Measurements from ENCODE around the gene CD276.
"Not testable (repeated sequence)": the region's sequence is repeated elsewhere in the genome, so short reads cannot be mapped to it uniquely, and the experiment has no call there.

The CD276 gene

GRCh38 chr15:73714695-73715301 is 30.6 kb downstream of the CD276 start:
- Mint-ChIP-seq H3K27me3 (peaks cover 5% of the 10 kb centered on the region), H3K4me3 (no peak overlapping the region), H3K36me3 (no peaks in the 10 kb centered on the region), H3K27ac (no peak overlapping the region), H3K9me3 (ENCODE audit: low read depth) (no peaks in the 10 kb centered on the region), H3K4me1 (ENCODE audit: low read depth) (no peaks in the 10 kb centered on the region)

DNA sequence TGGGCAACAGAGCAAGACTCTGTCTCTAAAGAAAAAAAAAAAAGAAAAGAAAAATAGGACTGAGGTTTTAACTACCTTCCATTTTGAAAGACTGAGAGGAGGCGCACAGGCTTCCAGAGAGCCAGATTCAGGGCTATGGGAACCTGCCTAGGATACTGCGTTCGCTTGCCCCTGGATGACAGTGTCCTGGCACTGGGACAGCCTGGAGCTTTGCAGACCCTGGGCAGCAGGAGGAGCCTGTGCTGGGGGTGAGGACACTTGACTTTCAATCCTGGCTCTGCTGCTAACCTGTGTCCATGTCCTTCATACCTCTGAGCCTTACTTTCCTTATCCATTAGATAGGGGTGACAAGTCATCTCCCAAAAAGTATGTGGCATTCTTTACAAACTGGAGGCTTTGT is 31.2 kb downstream of the CD276 start:
- no peaks in the 10 kb centered on the region for H3K9me3 Mint-ChIP-seq (ENCODE audit: low read depth)
- H3K27ac Mint-ChIP-seq, result no peak overlapping the region
- H3K36me3 Mint-ChIP-seq, result no peaks in the 10 kb centered on the region

DNA sequence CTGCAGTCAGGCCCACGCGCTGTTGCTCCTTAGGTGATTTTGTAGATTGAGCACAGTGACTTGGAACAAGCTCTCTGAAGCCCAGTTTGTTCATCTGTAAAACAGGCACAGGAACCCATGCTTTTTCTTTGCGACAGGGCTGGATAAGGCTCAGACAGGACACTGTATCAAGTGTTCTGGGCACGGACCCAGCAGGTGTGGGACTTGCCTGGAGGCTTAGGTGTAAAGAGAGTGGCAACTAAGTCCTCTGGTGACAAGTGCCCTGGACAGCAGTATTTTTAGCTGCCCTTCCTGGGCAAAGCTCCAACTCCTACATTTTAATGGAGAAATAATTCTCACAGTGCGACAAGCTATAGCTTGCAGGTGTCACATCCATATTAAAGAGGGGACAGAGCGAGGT is 32.2 kb downstream of the CD276 start:
- no peak overlapping the region for H3K4me3 Mint-ChIP-seq
- H3K27me3 Mint-ChIP-seq, result peaks cover 8% of the 10 kb centered on the region
- H3K36me3 Mint-ChIP-seq, result no peaks in the 10 kb centered on the region
- no peaks in the 10 kb centered on the region for H3K9me3 Mint-ChIP-seq (ENCODE audit: low read depth)
- H3K4me1 Mint-ChIP-seq (ENCODE audit: low read depth), result no peaks in the 10 kb centered on the region
- no peak overlapping the region for H3K27ac Mint-ChIP-seq

More for the DNA sequence above, 31.2 kb downstream of the CD276 start:
- H3K27me3 Mint-ChIP-seq, result peaks cover 5% of the 10 kb centered on the region
- H3K4me1 Mint-ChIP-seq (ENCODE audit: low read depth), result no peaks in the 10 kb centered on the region
- no peak overlapping the region for H3K4me3 Mint-ChIP-seq

- Mint-ChIP-seq H3K27me3 (peaks cover 9% of the 10 kb centered on the region), H3K4me3 (no peak overlapping the region), H3K9me3 (ENCODE audit: low read depth) (no peaks in the 10 kb centered on the region), H3K36me3 (no peaks in the 10 kb centered on the region), H3K27ac (no peak overlapping the region), H3K4me1 (ENCODE audit: low read depth) (no peaks in the 10 kb centered on the region)
Measured at GRCh38 chr15:73717206-73717605, 33.0 kb downstream of the CD276 start.

DNA sequence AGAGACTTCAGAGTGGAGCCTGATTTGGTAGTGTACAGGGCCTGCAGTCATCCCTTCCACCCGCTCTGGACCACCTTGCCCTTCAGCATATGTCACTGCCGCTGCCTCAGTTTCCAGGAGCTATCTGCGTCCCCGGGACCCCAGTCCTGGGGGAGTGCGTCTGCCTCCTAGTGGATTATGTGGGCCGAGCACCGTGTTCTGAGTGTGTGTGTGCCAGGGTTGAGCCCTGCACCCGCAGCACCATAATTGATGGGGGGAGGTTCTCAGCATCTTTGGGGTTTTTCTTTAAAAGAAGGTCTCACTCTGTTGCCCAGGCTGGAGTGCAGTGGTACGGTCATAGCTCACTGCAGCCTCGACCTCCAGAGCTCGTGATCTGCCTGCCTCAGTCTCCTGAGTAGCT is 33.6 kb downstream of the CD276 start:
- H3K27ac Mint-ChIP-seq, result no peak overlapping the region
- no peaks in the 10 kb centered on the region for H3K4me1 Mint-ChIP-seq (ENCODE audit: low read depth)
- H3K36me3 Mint-ChIP-seq, result no peaks in the 10 kb centered on the region
- H3K27me3 Mint-ChIP-seq, result peaks cover 11% of the 10 kb centered on the region
- no peak overlapping the region for H3K4me3 Mint-ChIP-seq
- no peaks in the 10 kb centered on the region for H3K9me3 Mint-ChIP-seq (ENCODE audit: low read depth)

GRCh38 chr15:73718694-73719093 is 34.5 kb downstream of the CD276 start:
- H3K4me1 Mint-ChIP-seq (ENCODE audit: low read depth), result no peaks in the 10 kb centered on the region
- H3K4me3 Mint-ChIP-seq, result no peak overlapping the region
- H3K27me3 Mint-ChIP-seq, result peaks cover 11% of the 10 kb centered on the region
- no peaks in the 10 kb centered on the region for H3K9me3 Mint-ChIP-seq (ENCODE audit: low read depth)
- no peaks in the 10 kb centered on the region for H3K36me3 Mint-ChIP-seq
- no peak overlapping the region for H3K27ac Mint-ChIP-seq

DNA sequence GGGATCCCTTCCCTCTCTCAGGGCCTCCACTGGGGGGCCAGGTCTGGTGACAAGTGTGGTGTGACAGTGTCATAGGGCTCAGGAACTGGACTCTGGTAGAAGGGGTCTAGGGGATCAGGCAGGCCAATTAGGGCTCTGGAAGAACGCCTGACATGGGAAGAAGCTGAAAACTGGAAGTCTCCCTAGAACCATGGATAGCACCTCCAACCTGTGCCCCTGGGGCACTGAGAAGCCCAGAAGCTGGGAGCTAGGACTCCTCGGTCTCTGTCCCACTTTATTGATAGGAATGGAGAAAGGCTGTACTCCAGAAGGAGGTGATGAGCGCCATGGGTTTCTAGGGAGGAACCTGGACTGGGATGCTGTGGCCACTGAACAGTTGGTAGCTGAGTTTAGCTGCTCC is 38.2 kb downstream of the CD276 start:
- no peak overlapping the region for H3K4me3 Mint-ChIP-seq
- H3K27me3 Mint-ChIP-seq, result peaks cover 9% of the 10 kb centered on the region
- H3K4me1 Mint-ChIP-seq (ENCODE audit: low read depth), result no peaks in the 10 kb centered on the region
- no peaks in the 10 kb centered on the region for H3K36me3 Mint-ChIP-seq
- H3K27ac Mint-ChIP-seq, result no peak overlapping the region
- no peaks in the 10 kb centered on the region for H3K9me3 Mint-ChIP-seq (ENCODE audit: low read depth)

GRCh38 chr15:73723191-73723590 is 39.0 kb downstream of the CD276 start:
- H3K4me1 Mint-ChIP-seq (ENCODE audit: low read depth), result no peaks in the 10 kb centered on the region
- H3K27ac Mint-ChIP-seq, result no peak overlapping the region
- no peak overlapping the region for H3K4me3 Mint-ChIP-seq
- peaks cover 9% of the 10 kb centered on the region for H3K27me3 Mint-ChIP-seq
- H3K9me3 Mint-ChIP-seq (ENCODE audit: low read depth), result no peaks in the 10 kb centered on the region
- H3K36me3 Mint-ChIP-seq, result no peaks in the 10 kb centered on the region

GRCh38 chr15:73724212-73724611 is 40.0 kb downstream of the CD276 start:
- H3K9me3 Mint-ChIP-seq (ENCODE audit: low read depth), result no peaks in the 10 kb centered on the region
- H3K27me3 Mint-ChIP-seq, result peaks cover 6% of the 10 kb centered on the region
- H3K4me3 Mint-ChIP-seq, result no peak overlapping the region
- H3K27ac Mint-ChIP-seq, result no peak overlapping the region
- H3K36me3 Mint-ChIP-seq, result no peaks in the 10 kb centered on the region
- no peaks in the 10 kb centered on the region for H3K4me1 Mint-ChIP-seq (ENCODE audit: low read depth)

GRCh38 chr15:73727330-73727976 is 43.3 kb downstream of the CD276 start:
- Mint-ChIP-seq H3K27ac (no peak overlapping the region), H3K36me3 (no peaks in the 10 kb centered on the region), H3K9me3 (ENCODE audit: low read depth) (no peaks in the 10 kb centered on the region), H3K4me3 (no peak overlapping the region), H3K27me3 (no peaks in the 10 kb centered on the region), H3K4me1 (ENCODE audit: low read depth) (no peaks in the 10 kb centered on the region)

DNA sequence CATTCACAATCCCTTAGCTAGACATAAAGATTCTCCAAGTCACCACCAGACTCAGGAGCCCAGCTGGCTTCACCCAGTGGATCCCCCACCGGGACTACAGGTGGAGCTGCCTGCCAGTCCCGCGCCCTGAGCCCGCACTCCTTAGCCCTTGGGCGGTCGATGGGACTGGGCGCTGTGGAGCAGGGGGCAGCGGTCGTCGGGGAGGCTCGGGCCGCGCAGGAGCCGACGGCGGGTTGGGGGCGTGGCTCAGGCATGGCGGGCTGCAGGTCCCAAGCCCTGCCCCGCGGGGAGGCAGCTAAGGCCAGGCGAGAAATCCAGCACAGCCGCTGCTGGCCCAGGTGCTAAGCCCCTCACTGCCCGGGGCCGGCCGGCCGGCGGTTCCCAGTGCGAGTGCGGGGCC is 47.9 kb downstream of the CD276 start:
- H3K4me1 Mint-ChIP-seq (ENCODE audit: low read depth), result not testable (repeated sequence)

DNA sequence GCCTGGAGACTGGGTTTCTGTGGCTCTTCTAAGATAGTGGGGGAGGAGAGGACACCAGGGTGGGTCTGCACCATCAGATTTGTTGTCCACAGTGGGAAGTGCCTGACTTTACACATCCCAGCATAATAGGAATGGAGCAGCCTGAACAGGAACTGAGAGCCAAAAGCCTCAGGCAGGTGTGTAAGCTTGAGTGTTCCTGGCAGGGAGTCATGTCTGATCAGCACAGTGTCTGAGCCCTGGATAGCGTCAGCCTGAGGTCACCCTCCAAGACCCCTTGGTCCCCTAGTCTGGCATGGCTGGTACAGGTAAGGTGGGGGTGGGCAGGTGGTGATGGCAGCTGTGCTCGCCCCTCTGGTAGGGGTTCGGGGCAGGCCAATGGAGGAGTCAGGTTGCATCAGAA is 48.7 kb downstream of the CD276 start:
- Mint-ChIP-seq H3K27me3 (no peaks in the 10 kb centered on the region), H3K4me3 (no peak overlapping the region), H3K4me1 (ENCODE audit: low read depth) (no peaks in the 10 kb centered on the region), H3K9me3 (ENCODE audit: low read depth) (no peaks in the 10 kb centered on the region), H3K36me3 (no peaks in the 10 kb centered on the region), H3K27ac (no peak overlapping the region)

More for the DNA sequence above, 47.9 kb downstream of the CD276 start:
- not testable (repeated sequence) for H3K27ac Mint-ChIP-seq; H3K36me3 Mint-ChIP-seq; H3K4me3 Mint-ChIP-seq; H3K9me3 Mint-ChIP-seq (ENCODE audit: low read depth); H3K27me3 Mint-ChIP-seq

DNA sequence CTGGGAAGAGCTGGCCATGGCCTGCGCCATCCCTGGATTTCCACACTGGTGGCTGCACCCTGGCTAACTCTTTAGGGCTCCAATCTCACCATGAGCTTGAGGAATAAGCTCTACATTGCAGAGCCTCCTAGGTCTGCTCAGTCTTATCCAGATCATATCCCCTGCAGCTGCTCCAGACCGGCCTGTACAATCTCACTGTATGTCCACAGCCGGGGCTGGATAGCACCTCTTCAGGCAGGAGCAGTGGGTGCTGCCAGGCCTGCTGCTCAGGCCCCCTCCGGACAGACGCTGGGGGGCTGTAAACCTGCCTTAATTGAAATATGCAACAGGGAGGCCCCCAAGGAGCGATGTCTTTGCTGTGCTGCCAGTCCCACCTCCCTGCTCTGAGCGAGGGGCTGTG is 53.4 kb downstream of the CD276 start:
- Mint-ChIP-seq H3K4me1 (ENCODE audit: low read depth) (no peaks in the 10 kb centered on the region), H3K4me3 (no peak overlapping the region), H3K27me3 (peaks cover 3% of the 10 kb centered on the region), H3K9me3 (ENCODE audit: low read depth) (no peaks in the 10 kb centered on the region), H3K36me3 (no peaks in the 10 kb centered on the region), H3K27ac (no peak overlapping the region)

DNA sequence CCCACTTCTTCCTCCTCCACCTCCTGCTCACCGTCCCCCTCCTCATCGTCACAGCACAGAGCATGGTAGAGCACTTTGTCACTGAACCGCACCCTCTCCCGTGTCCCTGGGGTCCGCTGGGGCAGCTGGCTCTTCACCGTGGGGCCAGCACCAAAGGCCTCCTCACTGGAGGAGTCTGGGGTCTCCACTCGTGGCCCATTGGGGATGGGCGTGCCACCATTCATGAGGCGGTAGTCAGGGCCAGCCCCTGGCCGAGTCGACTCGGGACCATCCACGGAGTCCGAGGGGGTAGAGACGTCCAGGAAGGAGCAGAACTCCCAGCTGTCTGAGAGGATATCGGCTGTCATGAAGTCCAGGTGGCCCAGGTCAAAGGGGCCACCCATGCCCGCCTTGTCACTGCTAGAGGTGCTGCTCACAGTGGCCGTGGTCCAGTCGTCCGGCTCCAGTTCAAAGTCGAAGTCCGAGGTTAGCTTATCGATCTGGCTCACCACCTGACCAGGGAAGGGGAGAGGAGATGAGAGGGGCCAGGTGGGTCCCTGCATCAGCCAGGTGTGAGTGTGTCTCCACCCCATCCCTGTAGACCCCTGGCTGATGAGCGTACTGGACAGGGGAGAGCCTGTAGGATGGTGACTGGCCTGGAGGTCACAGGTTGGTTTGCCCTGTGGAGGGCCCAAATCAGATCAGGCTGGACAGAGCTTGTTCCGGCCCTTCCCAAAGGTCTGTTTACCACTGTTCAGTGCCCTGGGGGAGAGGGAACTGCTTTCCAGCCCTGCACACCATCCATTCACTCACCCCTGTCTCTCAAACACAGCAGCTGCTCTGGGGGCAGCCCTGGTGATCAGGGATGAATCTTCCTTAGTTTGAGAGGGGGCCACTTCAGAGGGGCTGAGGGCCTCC is 56.2 kb downstream of the CD276 start:
- no peak overlapping the region for H3K4me3 Mint-ChIP-seq
- no peak overlapping the region for H3K27ac Mint-ChIP-seq
- H3K27me3 Mint-ChIP-seq, result peaks cover 6% of the 10 kb centered on the region
- no peaks in the 10 kb centered on the region for H3K9me3 Mint-ChIP-seq (ENCODE audit: low read depth)
- H3K36me3 Mint-ChIP-seq, result no peaks in the 10 kb centered on the region
- H3K4me1 Mint-ChIP-seq (ENCODE audit: low read depth), result no peaks in the 10 kb centered on the region

GRCh38 chr15:73741321-73741836 is 57.2 kb downstream of the CD276 start:
- H3K27ac Mint-ChIP-seq, result no peak overlapping the region
- no peaks in the 10 kb centered on the region for H3K9me3 Mint-ChIP-seq (ENCODE audit: low read depth)
- H3K27me3 Mint-ChIP-seq, result peaks cover 8% of the 10 kb centered on the region
- no peaks in the 10 kb centered on the region for H3K4me1 Mint-ChIP-seq (ENCODE audit: low read depth)
- H3K4me3 Mint-ChIP-seq, result no peak overlapping the region
- H3K36me3 Mint-ChIP-seq, result no peaks in the 10 kb centered on the region

Measured in activated naive CD8-positive, alpha-beta T cell (primary cell).